H1 (cell line): ENCODE measurements around the gene CMTM1. TPM values are rescaled to one million over a fixed set of nuclear protein-coding genes. Genes with fewer than 3 reads are reported as not detected.

Experiments
- CHD1 ChIP-seq: IDR thresholded peaks from 2 replicates; pipeline ENCODE4 v1.6.1; 2012; ENCODE audit warnings: low read depth, low read length, improper control_type of control experiment
- HDAC6 ChIP-seq: IDR thresholded peaks from one replicate; pipeline ENCODE4 v1.7.1; 2012; ENCODE audit warnings: low read depth, mild to moderate bottlenecking, inconsistent platforms, low read length, moderate library complexity
- NRF1 ChIP-seq: IDR thresholded peaks from 2 replicates; pipeline ENCODE4 v1.6.1; 2011; ENCODE audit warnings: mild to moderate bottlenecking, low read depth, low read length, improper control_type of control experiment
- POLR2AphosphoS5 ChIP-seq: IDR thresholded peaks from 2 replicates; pipeline ENCODE4 v1.6.1; 2011; ENCODE audit warnings: low read depth, low read length
- YY1 ChIP-seq: IDR thresholded peaks from 2 replicates; pipeline ENCODE4 v1.6.1; 2011; ENCODE audit warnings: low read depth, mild to moderate bottlenecking, low read length
- polyA plus RNA-seq, 7 experiments: library from polyadenylated mRNA; depleted of rRNA in 3 of 7; stranded (reverse) in 5 of 7; unstranded in 2 of 7; fragments of >200 nt in 5 of 7; fragments of 200-250 nt in 2 of 7; gene quantifications; 1 replicate in 5 of 7; 2 replicates in 1 of 7; 4 replicates in 1 of 7; pipeline versions ENCODE4 v1.2.1 to v1.2.3, GENCODE V29; 2011 to 2013; ENCODE audit warnings: missing spikeins in 2 of 7, mixed read lengths in 2 of 7
- total RNA-seq: library from RNA; stranded (reverse); fragmentation: NEBNext Ultra II Directional; extraction: Animal tissue kit (Norgen Biotek cat#: 25700); gene quantifications from 2 replicates; pipeline ENCODE4 v1.2.1, GENCODE V29; 2021
- TF ChIP-seq, protein P1 (sequence below): fragments of 300-600 bp; sonication (generic); IDR thresholded peaks from 2 replicates; pipeline ENCODE4 v1.7.1; 2012; ENCODE audit warnings: low read length, moderate library complexity, mild to moderate bottlenecking, inconsistent platforms; ENCODE audit not compliant: insufficient replicate concordance

The CMTM1 gene
- total and polyA plus RNA-seq, 2 of the 8 experiments (the other 6 are each of a cell fraction or from before 2014, with no cell fraction given), result 1.2 to 2.0 TPM

DNA sequence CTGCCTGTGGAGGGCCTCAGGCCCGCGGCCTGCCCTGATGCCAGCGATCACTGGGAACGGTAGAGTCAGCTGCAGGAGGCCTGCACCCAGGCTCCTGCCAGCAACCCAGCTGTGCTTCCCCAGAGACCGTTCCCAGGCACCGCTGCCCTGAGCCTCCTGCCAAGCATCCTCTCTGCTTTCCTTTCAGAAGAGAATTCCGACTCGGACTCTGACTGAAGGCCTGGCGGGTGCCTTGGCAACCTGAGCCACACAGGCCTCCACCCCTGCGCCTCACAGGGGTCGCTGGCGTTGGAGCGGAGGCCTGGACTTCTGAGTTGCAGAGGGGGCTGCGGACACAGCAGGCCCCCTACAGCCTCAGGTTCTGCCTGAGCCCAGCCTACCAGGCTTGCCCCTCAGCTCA is 46.2 kb downstream of the CMTM1 start (continued):
- TF ChIP-seq, protein P1, sequence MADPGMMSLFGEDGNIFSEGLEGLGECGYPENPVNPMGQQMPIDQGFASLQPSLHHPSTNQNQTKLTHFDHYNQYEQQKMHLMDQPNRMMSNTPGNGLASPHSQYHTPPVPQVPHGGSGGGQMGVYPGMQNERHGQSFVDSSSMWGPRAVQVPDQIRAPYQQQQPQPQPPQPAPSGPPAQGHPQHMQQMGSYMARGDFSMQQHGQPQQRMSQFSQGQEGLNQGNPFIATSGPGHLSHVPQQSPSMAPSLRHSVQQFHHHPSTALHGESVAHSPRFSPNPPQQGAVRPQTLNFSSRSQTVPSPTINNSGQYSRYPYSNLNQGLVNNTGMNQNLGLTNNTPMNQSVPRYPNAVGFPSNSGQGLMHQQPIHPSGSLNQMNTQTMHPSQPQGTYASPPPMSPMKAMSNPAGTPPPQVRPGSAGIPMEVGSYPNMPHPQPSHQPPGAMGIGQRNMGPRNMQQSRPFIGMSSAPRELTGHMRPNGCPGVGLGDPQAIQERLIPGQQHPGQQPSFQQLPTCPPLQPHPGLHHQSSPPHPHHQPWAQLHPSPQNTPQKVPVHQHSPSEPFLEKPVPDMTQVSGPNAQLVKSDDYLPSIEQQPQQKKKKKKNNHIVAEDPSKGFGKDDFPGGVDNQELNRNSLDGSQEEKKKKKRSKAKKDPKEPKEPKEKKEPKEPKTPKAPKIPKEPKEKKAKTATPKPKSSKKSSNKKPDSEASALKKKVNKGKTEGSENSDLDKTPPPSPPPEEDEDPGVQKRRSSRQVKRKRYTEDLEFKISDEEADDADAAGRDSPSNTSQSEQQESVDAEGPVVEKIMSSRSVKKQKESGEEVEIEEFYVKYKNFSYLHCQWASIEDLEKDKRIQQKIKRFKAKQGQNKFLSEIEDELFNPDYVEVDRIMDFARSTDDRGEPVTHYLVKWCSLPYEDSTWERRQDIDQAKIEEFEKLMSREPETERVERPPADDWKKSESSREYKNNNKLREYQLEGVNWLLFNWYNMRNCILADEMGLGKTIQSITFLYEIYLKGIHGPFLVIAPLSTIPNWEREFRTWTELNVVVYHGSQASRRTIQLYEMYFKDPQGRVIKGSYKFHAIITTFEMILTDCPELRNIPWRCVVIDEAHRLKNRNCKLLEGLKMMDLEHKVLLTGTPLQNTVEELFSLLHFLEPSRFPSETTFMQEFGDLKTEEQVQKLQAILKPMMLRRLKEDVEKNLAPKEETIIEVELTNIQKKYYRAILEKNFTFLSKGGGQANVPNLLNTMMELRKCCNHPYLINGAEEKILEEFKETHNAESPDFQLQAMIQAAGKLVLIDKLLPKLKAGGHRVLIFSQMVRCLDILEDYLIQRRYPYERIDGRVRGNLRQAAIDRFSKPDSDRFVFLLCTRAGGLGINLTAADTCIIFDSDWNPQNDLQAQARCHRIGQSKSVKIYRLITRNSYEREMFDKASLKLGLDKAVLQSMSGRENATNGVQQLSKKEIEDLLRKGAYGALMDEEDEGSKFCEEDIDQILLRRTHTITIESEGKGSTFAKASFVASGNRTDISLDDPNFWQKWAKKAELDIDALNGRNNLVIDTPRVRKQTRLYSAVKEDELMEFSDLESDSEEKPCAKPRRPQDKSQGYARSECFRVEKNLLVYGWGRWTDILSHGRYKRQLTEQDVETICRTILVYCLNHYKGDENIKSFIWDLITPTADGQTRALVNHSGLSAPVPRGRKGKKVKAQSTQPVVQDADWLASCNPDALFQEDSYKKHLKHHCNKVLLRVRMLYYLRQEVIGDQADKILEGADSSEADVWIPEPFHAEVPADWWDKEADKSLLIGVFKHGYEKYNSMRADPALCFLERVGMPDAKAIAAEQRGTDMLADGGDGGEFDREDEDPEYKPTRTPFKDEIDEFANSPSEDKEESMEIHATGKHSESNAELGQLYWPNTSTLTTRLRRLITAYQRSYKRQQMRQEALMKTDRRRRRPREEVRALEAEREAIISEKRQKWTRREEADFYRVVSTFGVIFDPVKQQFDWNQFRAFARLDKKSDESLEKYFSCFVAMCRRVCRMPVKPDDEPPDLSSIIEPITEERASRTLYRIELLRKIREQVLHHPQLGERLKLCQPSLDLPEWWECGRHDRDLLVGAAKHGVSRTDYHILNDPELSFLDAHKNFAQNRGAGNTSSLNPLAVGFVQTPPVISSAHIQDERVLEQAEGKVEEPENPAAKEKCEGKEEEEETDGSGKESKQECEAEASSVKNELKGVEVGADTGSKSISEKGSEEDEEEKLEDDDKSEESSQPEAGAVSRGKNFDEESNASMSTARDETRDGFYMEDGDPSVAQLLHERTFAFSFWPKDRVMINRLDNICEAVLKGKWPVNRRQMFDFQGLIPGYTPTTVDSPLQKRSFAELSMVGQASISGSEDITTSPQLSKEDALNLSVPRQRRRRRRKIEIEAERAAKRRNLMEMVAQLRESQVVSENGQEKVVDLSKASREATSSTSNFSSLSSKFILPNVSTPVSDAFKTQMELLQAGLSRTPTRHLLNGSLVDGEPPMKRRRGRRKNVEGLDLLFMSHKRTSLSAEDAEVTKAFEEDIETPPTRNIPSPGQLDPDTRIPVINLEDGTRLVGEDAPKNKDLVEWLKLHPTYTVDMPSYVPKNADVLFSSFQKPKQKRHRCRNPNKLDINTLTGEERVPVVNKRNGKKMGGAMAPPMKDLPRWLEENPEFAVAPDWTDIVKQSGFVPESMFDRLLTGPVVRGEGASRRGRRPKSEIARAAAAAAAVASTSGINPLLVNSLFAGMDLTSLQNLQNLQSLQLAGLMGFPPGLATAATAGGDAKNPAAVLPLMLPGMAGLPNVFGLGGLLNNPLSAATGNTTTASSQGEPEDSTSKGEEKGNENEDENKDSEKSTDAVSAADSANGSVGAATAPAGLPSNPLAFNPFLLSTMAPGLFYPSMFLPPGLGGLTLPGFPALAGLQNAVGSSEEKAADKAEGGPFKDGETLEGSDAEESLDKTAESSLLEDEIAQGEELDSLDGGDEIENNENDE, result no peak
- TF ChIP-seq CHD1 (no peak), HDAC6 (no peak), POLR2AphosphoS5 (no peak), NRF1 (no peak), YY1 (no peak)
